Coronary artery (tissue), 2 donors: Measurements from ENCODE around the gene IQCF2.
"Not testable (repeated sequence)": the region's sequence is repeated elsewhere in the genome, so short reads cannot be mapped to it uniquely, and the experiment has no call there.

ENCODE experiments used
- DNase-seq: peaks from one replicate; pipeline ENCODE4 v3.0.0-alpha.2; 2017; ENCODE audit warnings: low spot score
- H3K27ac ChIP-seq, 2 donors: fragments of 200-600 bp; sonication (generic); one replicate each; pipeline ENCODE4 v1.5.1; 2016 to 2019
- H3K4me3 ChIP-seq: fragments of 200-600 bp; sonication (generic); 2 replicates; pipeline ENCODE4 v1.5.1; 2016; ENCODE audit warnings: mild to moderate bottlenecking, moderate library complexity
- TF ChIP-seq, protein P1 (sequence below): fragments of 200-600 bp; sonication (generic); IDR thresholded peaks from one replicate; pipeline ENCODE4 v1.5.1; 2019; ENCODE audit warnings: antibody characterized with exemption

Gene IQCF2

DNA sequence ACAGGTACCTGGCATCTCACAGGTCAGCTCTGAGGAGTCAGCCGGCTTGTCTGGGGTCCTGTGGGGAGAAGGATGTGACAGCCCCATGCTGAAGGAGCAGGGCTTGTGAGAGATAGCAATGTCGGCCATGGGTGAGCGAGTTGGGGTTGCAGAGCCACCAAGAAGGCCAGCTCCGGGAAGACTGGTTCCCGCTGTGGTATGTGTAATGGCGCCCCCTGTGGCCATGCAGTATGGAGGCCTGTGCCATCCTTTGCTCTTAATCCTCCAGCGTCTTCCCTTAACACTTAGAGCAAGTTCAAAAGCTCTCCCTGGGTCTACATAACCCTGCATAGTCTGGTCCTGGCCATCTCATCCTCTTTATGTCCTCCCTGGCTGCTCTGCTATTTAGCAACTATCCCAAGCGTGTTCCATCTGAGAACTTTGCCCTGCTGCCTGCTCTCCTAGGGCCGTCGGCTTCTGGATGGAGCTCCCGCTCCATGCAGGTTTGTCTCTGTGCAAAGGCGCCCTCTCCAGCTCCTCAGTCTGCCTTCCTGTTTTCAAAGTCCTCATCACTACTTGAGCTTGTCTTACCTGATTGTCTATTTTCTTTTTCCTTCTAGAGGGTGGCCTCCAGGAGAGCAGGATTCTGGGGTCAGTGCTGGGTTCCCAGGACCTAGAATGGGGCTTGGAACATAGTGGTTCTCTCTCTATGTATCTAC is 41.6 kb upstream of the IQCF2 start:
- Histone ChIP-seq H3K27ac (no peak overlapping the region), H3K4me3 (no peak overlapping the region)
- no peak for DNase-seq
- TF ChIP-seq, protein P1, sequence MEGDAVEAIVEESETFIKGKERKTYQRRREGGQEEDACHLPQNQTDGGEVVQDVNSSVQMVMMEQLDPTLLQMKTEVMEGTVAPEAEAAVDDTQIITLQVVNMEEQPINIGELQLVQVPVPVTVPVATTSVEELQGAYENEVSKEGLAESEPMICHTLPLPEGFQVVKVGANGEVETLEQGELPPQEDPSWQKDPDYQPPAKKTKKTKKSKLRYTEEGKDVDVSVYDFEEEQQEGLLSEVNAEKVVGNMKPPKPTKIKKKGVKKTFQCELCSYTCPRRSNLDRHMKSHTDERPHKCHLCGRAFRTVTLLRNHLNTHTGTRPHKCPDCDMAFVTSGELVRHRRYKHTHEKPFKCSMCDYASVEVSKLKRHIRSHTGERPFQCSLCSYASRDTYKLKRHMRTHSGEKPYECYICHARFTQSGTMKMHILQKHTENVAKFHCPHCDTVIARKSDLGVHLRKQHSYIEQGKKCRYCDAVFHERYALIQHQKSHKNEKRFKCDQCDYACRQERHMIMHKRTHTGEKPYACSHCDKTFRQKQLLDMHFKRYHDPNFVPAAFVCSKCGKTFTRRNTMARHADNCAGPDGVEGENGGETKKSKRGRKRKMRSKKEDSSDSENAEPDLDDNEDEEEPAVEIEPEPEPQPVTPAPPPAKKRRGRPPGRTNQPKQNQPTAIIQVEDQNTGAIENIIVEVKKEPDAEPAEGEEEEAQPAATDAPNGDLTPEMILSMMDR, result no peak

DNA sequence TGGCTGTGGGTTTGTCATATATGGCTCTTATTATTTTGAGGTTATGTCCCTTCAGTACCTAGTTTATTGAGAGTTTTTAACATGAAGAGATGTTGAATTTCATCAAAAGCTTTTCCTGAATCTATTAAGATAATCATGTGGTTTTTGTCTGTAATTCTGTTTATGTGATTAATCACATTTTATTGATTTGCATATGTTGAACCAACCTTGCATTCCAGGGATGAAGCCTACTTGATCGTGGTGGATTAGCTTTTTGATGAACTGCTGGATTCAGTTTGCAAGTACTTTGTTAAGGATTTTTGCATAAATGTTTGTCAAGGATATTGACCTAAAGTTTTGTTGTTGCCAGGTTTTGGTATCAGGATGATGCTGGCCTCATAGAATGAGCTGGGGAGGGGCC is 33.1 kb upstream of the IQCF2 start:
- H3K4me3 ChIP-seq, result no peak overlapping the region
- no peak overlapping the region for H3K27ac ChIP-seq
- TF ChIP-seq, protein P1, result no peak
- no peak for DNase-seq

DNA sequence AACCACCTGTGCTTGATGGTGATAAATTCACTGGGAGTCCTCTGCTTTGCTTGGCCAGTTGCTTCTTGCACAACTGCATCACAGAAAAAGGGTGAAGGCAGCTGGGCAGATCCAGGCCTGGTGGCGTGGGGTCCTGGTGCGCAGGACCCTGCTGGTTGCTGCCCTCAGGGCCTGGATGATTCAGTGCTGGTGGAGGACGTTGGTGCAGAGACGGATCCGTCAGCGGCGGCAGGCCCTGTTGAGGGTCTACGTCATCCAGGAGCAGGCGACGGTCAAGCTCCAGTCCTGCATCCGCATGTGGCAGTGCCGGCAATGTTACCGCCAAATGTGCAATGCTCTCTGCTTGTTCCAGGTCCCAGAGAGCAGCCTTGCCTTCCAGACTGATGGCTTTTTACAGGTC is 31.1 kb upstream of the IQCF2 start:
- H3K4me3 ChIP-seq, result no peak overlapping the region
- no peak for DNase-seq
- TF ChIP-seq, protein P1, result no peak
- H3K27ac ChIP-seq, result no peak overlapping the region

DNA sequence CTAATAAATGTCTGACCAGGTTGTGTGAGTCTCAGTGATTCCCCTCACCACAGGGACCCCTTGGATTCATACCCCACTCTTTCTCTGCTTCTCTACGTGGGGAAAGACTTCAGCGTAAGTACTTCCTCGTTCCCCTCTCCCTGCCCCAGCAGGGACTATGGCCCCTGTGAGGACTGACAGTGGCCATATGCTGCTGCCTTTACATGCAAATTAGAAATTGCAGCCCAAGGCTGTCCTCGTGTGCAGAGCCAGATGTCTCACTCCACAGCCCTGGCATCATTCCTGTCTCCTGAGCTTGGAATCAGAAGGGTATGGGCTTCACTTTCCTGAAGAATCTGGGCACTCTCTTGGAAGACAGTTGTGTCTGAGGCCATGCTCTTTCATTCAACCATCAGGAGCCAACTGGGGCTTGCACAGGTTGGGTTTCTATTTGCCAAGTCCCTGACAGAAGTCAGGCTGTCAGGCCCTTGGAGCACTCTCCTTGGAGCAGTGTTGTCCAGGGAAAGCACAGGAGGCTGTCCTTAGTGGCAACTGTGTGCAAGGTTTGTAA is 30.5 kb upstream of the IQCF2 start:
- TF ChIP-seq, protein P1, result no peak
- H3K4me3 ChIP-seq, result no peak overlapping the region
- DNase-seq, result no peak
- no peak overlapping the region for H3K27ac ChIP-seq

DNA sequence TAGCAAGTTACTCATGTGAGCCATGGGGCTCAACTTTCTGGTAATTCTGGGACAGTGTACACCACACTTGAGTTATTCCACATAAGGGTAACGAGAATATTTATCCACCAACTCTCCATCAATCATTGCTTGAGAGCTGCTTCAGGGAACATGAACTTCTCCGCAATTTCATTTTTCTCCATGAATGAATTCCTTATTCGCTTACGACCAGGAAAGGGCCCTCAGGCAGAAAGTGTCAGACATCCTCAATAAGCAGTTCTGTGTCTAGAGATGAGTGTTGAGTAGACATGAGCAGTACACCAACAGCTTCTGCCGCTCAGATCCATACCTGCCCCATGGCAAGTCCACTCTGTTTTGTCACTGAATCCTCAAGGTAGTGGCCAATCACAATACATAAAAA is 24.8 kb upstream of the IQCF2 start:
- TF ChIP-seq, protein P1, result no peak
- no peak overlapping the region for H3K27ac ChIP-seq
- H3K4me3 ChIP-seq, result no peak overlapping the region

DNA sequence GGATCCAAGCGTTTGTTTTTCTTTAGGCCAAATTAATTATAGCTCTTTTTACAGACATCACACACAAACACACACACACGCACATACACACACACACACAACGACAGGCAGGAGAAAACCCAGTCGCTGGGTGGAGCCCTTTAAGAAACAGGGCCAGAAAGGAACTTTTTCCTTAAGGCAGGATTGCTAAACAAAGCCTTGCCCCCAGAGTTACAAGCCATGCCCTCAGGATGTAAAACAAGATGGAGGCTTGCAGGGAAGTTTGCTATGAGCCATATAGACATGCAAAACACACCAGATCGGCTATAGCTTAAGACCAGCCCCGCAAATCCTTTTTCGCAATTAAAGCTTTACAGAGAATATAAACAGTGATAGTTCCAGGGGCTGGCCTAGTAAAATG is 16.3 kb upstream of the IQCF2 start:
- TF ChIP-seq, protein P1, result no peak
- DNase-seq, result no peak
- H3K27ac ChIP-seq, result no peak overlapping the region
- H3K4me3 ChIP-seq, result no peak overlapping the region

More for the DNA sequence above, 24.8 kb upstream of the IQCF2 start:
- no peak for DNase-seq

DNA sequence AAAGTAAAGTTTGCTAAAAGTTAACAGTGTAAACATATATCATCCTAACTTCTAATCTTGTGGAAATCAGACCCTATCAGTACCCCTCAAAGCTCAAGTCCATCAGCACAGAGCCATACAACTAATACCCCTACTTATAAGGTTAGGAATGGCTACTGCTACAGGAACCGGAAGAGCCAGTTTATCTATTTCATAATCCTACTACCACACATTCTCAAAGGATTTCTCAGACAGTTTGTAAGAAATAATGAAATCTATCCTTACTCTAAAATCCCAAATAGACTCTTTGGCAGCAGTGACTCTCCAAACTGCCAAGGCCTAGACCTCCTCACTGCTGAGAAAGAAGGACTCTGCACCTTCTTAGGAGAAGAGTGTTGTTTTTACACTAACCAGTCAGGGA is 6.0 kb upstream of the IQCF2 start:
- H3K27ac ChIP-seq, result not testable (repeated sequence)

More for the DNA sequence above, 6.0 kb upstream of the IQCF2 start:
- not testable (repeated sequence) for H3K4me3 ChIP-seq, DNase-seq
